ENCODE results near the gene HNRNPM. TPM values are rescaled to one million over a fixed set of nuclear protein-coding genes. Genes with fewer than 3 reads are reported as not detected.

HNRNPM gene
- total and polyA plus RNA-seq, 7 donors, result 62.8 to 224 (median 83.9) TPM

- no peak for TF ChIP-seq CTCF (IDR thresholded peaks at IDR 0.05)
- no peak for TF ChIP-seq POLR2AphosphoS5 (IDR thresholded peaks at IDR 0.05)
- no peak for TF ChIP-seq EP300 (IDR thresholded peaks at IDR 0.05)
- TF ChIP-seq POLR2A (IDR thresholded peaks at IDR 0.05), result no peak
- WGBS, 2 donors, result 86 to 91% methylated on average over 6 of the region's 6 CpGs
These were observed 46.8 kb downstream of the HNRNPM start for GRCh38 chr19:8491574-8491973.

GRCh38 chr19:8494158-8494557, 49.4 kb downstream of the HNRNPM start:
- no peak overlapping the region for H3K4me3 ChIP-seq
- TF ChIP-seq EP300 (IDR thresholded peaks at IDR 0.05), result no peak
- TF ChIP-seq POLR2AphosphoS5 (IDR thresholded peaks at IDR 0.05), result no peak
- no peak for TF ChIP-seq CTCF (IDR thresholded peaks at IDR 0.05)
- no peak for TF ChIP-seq POLR2A (IDR thresholded peaks at IDR 0.05)
- H3K36me3 ChIP-seq, result peaks cover 0 to 13% (median under 1%) of the 10 kb centered on the region in 4 donors
- H3K4me1 ChIP-seq, result no peaks in the 10 kb centered on the region
- no peak overlapping the region for H3K27ac ChIP-seq
- DNase-seq, result no peak
- no peaks in the 10 kb centered on the region for H3K9me3 ChIP-seq
- WGBS, 2 donors, result 44 to 88% methylated on average over 7 of the region's 7 CpGs
- intact Hi-C loops (cut with DNase I), result no loop called here
- no peaks in the 10 kb centered on the region for H3K27me3 ChIP-seq

More at GRCh38 chr19:8491574-8491973, 46.8 kb downstream of the HNRNPM start:
- Histone ChIP-seq H3K27ac (no peak overlapping the region), H3K27me3 (no peaks in the 10 kb centered on the region), H3K36me3 (peaks cover 14 to 38% (median 19%) of the 10 kb centered on the region in 4 donors), H3K4me1 (no peaks in the 10 kb centered on the region), H3K4me3 (no peak overlapping the region), H3K9me3 (no peaks in the 10 kb centered on the region)
- intact Hi-C loops (cut with DNase I), result no loop called here
- no peak for DNase-seq

GRCh38 chr19:8498295-8498694, 53.5 kb downstream of the HNRNPM start:
- no peaks in the 10 kb centered on the region for H3K4me1 ChIP-seq
- DNase-seq, result no peak
- H3K9me3 ChIP-seq, result no peaks in the 10 kb centered on the region
- no peak overlapping the region for H3K27ac ChIP-seq
- intact Hi-C loops (cut with DNase I), result no loop called here
- 88 to 90% methylated on average over 22 of the region's 22 CpGs for WGBS, 2 donors
- no peak overlapping the region for H3K4me3 ChIP-seq
- no peak for TF ChIP-seq POLR2AphosphoS5 (IDR thresholded peaks at IDR 0.05)
- no peak for TF ChIP-seq POLR2A (IDR thresholded peaks at IDR 0.05)
- TF ChIP-seq CTCF (IDR thresholded peaks at IDR 0.05), result no peak
- TF ChIP-seq EP300 (IDR thresholded peaks at IDR 0.05), result no peak
- no peaks in the 10 kb centered on the region for H3K27me3 ChIP-seq
- no peaks in the 10 kb centered on the region for H3K36me3 ChIP-seq

- TF ChIP-seq CTCF (IDR thresholded peaks at IDR 0.05), result no peak
- no peak for TF ChIP-seq EP300 (IDR thresholded peaks at IDR 0.05)
- TF ChIP-seq POLR2A (IDR thresholded peaks at IDR 0.05), result no peak
- no peak for TF ChIP-seq POLR2AphosphoS5 (IDR thresholded peaks at IDR 0.05)
- Histone ChIP-seq H3K36me3 (no peaks in the 10 kb centered on the region), H3K9me3 (no peaks in the 10 kb centered on the region), H3K27me3 (no peaks in the 10 kb centered on the region), H3K27ac (no peak overlapping the region), H3K4me3 (no peak overlapping the region), H3K4me1 (no peaks in the 10 kb centered on the region)
- intact Hi-C loops (cut with DNase I), result no loop called here
- DNase-seq, result no peak
- 86 to 91% methylated on average over 41 of the region's 41 CpGs for WGBS, 2 donors
These were observed 54.5 kb downstream of the HNRNPM start for GRCh38 chr19:8499048-8499833.
